Chondrocyte (in vitro differentiated cells): ENCODE results near the gene HTR7. TPM values are rescaled to one million over a fixed set of nuclear protein-coding genes. Genes with fewer than 3 reads are reported as not detected.

ENCODE experiments used
- DNase-seq: peaks from one replicate; pipeline ENCODE4 v3.0.0; 2021; ENCODE audit warnings: mixed read lengths, low spot score
- H3K27ac Mint-ChIP-seq: one replicate; pipeline ENCODE4 v1.8.0; 2021; ENCODE audit warnings: mild to moderate bottlenecking, moderate library complexity, mixed read lengths; ENCODE audit not compliant: unreplicated experiment
- H3K27me3 Mint-ChIP-seq: 2 replicates; pipeline ENCODE4 v1.8.0; 2021; ENCODE audit warnings: low read depth, mixed read lengths
- H3K36me3 Mint-ChIP-seq: 2 replicates; pipeline ENCODE4 v1.8.0; 2021; ENCODE audit warnings: low read depth, mixed read lengths
- H3K4me1 Mint-ChIP-seq: 2 replicates; pipeline ENCODE4 v1.8.0; 2021; ENCODE audit warnings: low read depth, mild to moderate bottlenecking, mixed read lengths
- H3K4me3 Mint-ChIP-seq: one replicate; pipeline ENCODE4 v1.8.0; 2021; ENCODE audit warnings: mild to moderate bottlenecking, moderate library complexity, mixed read lengths; ENCODE audit not compliant: unreplicated experiment
- H3K9me3 Mint-ChIP-seq: 2 replicates; pipeline ENCODE4 v1.8.0; 2021; ENCODE audit warnings: low read depth, mixed read lengths
- CTCF ChIP-seq: fragments of 200-600 bp; sonication (generic); IDR thresholded peaks from 2 replicates; pipeline ENCODE4 v1.5.0; 2021; ENCODE audit warnings: antibody characterized with exemption, mild to moderate bottlenecking, moderate library complexity
- total RNA-seq: library from RNA; stranded (reverse); gene quantifications from 3 replicates; pipeline ENCODE4 v1.2.1, GENCODE V29; 2021

The HTR7 gene
- total RNA-seq, 1 donor from 2014 or later: 0.32 TPM

GRCh38 chr10:90787393-90788198 is 70.2 kb downstream of the HTR7 start:
- DNase-seq: no peak

GRCh38 chr10:90785782-90786181 is 72.1 kb downstream of the HTR7 start:
- DNase-seq: no peak
- no peak for TF ChIP-seq CTCF
- no peaks in the 10 kb centered on the region for H3K9me3 Mint-ChIP-seq
- H3K36me3 Mint-ChIP-seq: no peaks in the 10 kb centered on the region
- H3K4me3 Mint-ChIP-seq: no peak overlapping the region
- H3K27ac Mint-ChIP-seq: no peak overlapping the region
- peaks cover 12% of the 10 kb centered on the region for H3K27me3 Mint-ChIP-seq
- no peaks in the 10 kb centered on the region for H3K4me1 Mint-ChIP-seq

More at GRCh38 chr10:90787393-90788198, 70.2 kb downstream of the HTR7 start:
- Mint-ChIP-seq H3K27me3 (peaks cover 23% of the 10 kb centered on the region), H3K4me3 (no peak overlapping the region), H3K9me3 (no peaks in the 10 kb centered on the region), H3K27ac (no peak overlapping the region), H3K4me1 (no peaks in the 10 kb centered on the region), H3K36me3 (no peaks in the 10 kb centered on the region)
- TF ChIP-seq CTCF: peak; percentile 88

- Mint-ChIP-seq H3K9me3 (no peaks in the 10 kb centered on the region), H3K36me3 (no peaks in the 10 kb centered on the region), H3K27me3 (peaks cover 7% of the 10 kb centered on the region), H3K4me1 (no peaks in the 10 kb centered on the region), H3K27ac (no peak overlapping the region), H3K4me3 (no peak overlapping the region)
- DNase-seq: no peak
- TF ChIP-seq CTCF: no peak
Measured at GRCh38 chr10:90784771-90785170, 73.1 kb downstream of the HTR7 start.

- Mint-ChIP-seq H3K9me3 (no peaks in the 10 kb centered on the region), H3K27me3 (peaks cover 3% of the 10 kb centered on the region), H3K27ac (no peak overlapping the region), H3K36me3 (no peaks in the 10 kb centered on the region), H3K4me3 (no peak overlapping the region), H3K4me1 (no peaks in the 10 kb centered on the region)
- DNase-seq: no peak
- no peak for TF ChIP-seq CTCF
Measured at GRCh38 chr10:90780488-90780887, 77.4 kb downstream of the HTR7 start.

- no peaks in the 10 kb centered on the region for H3K36me3 Mint-ChIP-seq
- no peaks in the 10 kb centered on the region for H3K4me1 Mint-ChIP-seq
- no peak overlapping the region for H3K27ac Mint-ChIP-seq
- peak; percentile 39 for TF ChIP-seq CTCF
- no peaks in the 10 kb centered on the region for H3K9me3 Mint-ChIP-seq
- H3K27me3 Mint-ChIP-seq: peaks cover 2% of the 10 kb centered on the region
- H3K4me3 Mint-ChIP-seq: no peak overlapping the region
- no peak for DNase-seq
Measured at GRCh38 chr10:90779548-90779947, 78.3 kb downstream of the HTR7 start.
